Measurements from ENCODE around the gene RBMXL2.

DNA sequence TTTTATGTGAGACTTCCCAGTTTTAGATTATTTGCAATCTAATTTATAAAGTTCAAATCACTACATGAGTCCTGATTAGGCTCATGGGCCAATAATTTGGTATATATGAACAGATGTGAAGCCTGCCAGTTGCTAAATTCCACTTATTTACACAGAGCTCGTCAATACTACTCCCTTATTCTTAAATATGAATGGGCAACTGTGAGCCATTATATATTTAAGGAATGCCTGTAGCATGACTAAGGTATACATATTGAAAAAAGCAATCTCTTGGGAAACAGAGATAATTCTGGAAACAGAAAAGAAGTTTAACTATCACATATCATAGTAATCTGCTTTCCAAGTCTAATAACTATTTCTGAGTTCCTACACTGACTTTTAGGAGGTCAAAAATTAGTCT, 27.0 kb downstream of the RBMXL2 start:
- TF ChIP-seq CTCF (IDR thresholded peaks at IDR 0.05) (no peak), POLR2A (IDR thresholded peaks at IDR 0.05) (no peak)
